HG02759 (cell line): Measurements from ENCODE around the gene CEP97.
"Not testable (repeated sequence)": the region's sequence is repeated elsewhere in the genome, so short reads cannot be mapped to it uniquely, and the experiment has no call there.

Experiments used
- ATAC-seq: cut with Tn5 transposase; IDR thresholded peaks from one replicate; pipeline ENCODE4 v1.9.1; 2021; ENCODE audit warnings: mild to moderate bottlenecking, moderate library complexity; ENCODE audit not compliant: unreplicated experiment

CEP97 gene

GRCh38 chr3:101701696-101702634 lies 22.4 kb upstream of the CEP97 start:
- no peak for ATAC-seq

GRCh38 chr3:101702726-101703125 lies 21.7 kb upstream of the CEP97 start:
- ATAC-seq = no peak

- ATAC-seq = no peak
These were observed 21.2 kb upstream of the CEP97 start for GRCh38 chr3:101703169-101703568.

DNA sequence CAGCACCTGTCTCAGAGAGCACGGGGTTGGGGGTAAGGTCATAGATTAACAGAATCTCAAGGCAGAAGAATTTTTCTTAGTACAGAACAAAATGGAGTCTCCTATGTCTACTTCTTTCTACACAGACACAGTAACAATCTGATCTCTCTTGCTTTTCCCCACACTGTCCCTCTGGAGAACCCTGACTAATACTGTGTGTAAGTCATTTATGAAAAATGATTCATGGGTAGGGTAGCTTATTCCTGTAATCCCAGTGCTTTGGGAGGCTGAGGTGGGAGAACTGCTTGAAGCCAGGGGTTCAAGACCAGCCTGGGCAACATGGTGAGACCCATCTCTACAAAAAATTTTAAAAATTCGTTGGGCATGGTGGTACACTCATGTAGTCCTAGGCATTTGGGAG lies 19.8 kb upstream of the CEP97 start:
- not testable (repeated sequence) for ATAC-seq

GRCh38 chr3:101709126-101709525 lies 15.3 kb upstream of the CEP97 start:
- no peak for ATAC-seq

DNA sequence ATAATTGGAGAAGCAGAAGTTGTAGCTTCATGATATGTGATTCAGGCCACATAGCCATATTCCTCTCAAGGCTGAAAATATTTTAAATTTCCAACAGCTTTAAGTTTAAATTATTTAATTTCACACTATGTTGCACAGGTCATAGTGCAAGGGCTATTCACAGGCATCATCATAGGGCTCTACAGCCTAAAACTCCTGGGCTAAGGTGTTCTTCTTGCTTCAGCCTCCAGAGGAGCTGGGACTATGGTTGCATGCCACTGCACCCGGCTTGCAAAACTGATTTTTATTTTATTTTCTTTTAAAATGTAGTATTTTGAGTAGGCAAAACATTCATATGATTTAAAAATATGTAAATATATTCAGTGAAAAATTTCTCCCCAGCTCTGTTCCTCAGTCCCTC lies 6.0 kb upstream of the CEP97 start:
- ATAC-seq = no peak

- ATAC-seq = no peak
These were observed 4.7 kb upstream of the CEP97 start for GRCh38 chr3:101719604-101720185.

DNA sequence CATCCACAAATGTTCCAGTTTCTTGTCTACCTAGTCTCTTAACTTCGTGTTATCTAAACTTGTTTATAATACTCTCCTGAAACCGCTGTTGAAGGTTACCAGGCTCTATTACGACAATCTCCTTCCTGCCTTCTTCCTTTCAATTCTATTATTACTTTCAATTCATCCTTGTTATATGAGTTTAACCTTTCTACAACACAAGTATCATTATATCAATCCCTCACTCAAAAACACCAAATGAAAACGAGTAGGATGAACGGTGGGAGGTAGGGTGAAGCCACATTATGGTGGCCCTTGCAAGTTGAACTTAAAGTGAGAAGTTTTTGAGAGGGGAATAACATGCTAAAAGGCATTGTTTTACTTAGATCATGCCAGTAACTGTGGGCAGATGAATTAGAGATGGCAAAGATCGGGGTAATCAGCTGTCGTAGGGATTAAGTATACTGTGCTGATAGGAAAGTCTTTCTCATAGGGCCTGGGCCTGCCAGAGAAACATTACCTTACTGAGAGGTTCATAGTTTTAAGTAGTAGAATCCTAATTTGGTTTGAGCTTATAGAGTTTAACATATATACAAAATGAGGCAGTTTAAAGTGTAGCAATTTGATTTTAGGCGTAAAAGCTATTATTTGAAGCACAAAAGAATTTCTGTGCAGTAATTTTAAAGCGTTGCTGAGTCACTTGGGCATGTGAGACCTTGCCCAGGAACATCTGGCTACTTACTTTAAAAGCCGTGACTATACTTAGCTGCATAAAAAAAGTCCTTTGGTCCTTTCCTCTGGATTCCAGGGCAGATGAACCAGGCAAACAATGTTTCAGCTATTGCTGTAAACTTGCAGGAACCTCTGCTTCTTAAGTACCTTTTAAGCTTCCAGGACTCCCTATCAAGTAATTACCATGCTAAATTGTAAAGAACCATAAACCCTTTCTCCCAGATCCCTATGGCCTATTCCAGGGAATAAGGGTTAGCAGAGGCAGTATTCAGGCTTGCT lies 3.3 kb upstream of the CEP97 start:
- ATAC-seq = no peak

DNA sequence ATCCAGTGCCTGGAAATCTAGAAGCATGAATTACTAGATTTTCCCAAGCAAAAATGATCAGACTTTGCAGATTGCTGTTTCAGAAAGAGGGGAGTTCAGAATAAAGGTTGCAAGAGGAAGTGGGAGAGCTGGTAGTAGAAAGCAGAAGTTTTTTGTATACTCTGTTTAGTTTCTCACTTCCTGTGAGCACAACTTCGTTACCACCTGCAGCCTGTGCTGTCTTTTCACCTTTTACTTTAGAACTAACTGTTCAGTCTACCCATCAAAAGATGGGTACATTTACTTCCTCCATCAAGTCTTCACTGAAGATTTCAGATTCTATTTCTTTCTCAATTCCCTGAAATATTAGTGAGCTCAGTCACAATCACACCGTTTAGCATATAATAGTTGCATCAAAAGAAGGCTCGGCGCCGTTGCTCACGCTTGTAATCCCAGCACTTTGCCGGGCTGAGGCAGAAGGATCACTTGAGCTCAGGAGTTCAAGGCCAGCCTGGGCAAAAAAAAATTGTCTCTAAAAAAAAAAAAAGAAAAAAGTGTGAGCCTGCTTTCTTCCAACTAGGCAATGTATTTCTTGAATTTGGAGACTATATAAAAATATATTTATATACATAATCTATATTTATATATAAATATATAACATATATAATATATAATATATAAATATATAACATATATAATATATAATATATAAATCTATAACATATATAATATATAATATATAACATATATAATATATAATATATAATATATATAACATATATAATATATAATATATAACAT lies 1.8 kb upstream of the CEP97 start:
- peak; percentile 33 for ATAC-seq

DNA sequence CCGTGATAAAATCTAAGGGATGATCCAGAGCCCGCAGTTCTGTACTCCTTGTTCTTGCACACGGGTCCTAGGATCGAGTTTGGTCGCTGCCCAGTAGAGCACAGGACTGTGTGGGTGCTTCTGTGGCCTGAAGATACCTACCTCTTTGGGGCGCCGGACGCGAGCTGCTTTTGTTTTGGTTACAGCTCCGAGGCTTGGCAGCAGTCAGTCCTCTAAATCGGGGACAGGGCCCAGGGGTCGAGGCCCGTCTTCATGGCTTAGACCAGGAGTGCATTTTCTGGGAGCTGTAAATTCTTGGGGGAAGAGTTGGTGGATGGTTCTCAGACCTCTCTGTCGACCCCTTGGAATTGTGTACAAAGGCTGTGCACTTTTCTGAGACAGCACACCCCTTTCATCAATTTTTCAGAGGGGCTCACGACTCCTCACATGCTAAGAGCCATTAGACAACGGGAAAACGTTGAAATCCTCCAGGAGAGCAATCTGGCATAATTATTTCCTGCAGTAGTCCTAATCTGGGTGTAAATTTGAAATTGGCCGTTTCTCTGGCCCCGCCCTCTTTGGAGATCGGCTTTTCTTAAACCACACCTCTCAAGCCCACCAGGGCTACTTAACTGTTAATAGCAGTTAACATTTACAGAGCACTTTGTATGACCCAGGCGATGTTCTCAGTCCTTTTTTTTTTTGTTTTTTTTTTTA lies 928 bp downstream of the CEP97 start:
- ATAC-seq = peak; percentile 12

GRCh38 chr3:101725890-101726275 lies 1.5 kb downstream of the CEP97 start:
- ATAC-seq = no peak

GRCh38 chr3:101729586-101729985 lies 5.2 kb downstream of the CEP97 start:
- ATAC-seq = no peak

- ATAC-seq = no peak
These were observed 6.4 kb downstream of the CEP97 start for GRCh38 chr3:101730839-101731238.

- no peak for ATAC-seq
These were observed 7.8 kb downstream of the CEP97 start for GRCh38 chr3:101732240-101732641.

GRCh38 chr3:101735833-101736232 lies 11.4 kb downstream of the CEP97 start:
- ATAC-seq = no peak

DNA sequence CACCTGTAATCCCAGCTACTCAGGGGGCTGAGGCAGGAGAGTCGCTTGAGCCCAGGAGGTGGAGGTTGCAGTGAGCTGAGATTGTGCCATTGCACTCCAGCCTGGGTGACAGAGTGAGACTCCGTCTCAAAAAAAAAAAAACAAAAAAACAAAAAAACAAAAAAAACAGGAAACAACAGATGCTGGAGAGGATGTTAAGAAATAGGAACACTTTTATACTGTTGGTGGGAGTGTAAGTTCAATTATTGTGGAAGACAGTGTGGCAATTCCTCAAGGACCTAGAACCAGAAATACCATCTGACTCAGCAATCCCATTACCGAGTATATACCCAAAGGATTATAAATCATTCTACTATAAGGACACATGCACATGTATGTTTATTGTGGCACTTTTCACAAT lies 17.5 kb downstream of the CEP97 start:
- ATAC-seq = not testable (repeated sequence)

- no peak for ATAC-seq
These were observed 20.4 kb downstream of the CEP97 start for GRCh38 chr3:101744811-101745210.

GRCh38 chr3:101745934-101746333 lies 21.5 kb downstream of the CEP97 start:
- not testable (repeated sequence) for ATAC-seq

DNA sequence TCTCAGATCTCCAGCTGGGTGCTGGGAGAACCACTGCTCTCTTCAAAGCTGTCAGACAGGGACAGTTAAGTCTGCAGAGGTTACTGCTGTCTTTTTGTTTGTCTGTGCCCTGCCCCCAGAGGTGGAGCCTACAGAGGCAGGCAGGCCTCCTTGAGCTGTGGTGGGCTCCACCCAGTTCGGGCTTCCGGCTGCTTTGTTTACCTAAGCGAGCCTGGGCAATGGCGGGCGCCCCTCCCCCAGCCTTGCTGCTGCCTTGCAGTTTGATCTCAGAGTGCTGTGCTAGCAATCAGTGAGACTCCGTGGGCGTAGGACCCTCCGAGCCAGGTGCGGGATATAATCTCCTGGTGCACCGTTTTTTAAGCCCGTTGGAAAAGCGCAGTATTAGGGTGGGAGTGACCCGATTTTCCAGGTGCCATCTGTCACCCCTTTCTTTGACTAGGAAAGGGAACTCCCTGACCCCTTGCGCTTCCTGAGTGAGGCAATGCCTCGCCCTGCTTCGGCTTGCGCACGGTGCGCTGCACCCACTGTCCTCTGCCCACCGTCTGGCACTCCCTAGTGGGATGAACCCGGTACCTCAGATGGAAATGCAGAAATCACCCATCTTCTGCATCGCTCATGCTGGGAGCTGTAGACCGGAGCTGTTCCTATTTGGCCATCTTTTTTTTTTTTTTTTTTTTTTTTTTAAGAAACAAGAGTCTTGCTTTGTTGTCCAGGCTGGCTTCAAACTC lies 29.1 kb downstream of the CEP97 start:
- ATAC-seq = not testable (repeated sequence)
